Activated T-cell treated with anti-CD3 and anti-CD28 coated beads for 1 hour (primary cell): ENCODE data around the gene UNC13D.
A peak's percentile ranks its signal among the peaks of the same experiment; 100 is the strongest.
"Not testable (repeated sequence)": the region's sequence is repeated elsewhere in the genome, so short reads cannot be mapped to it uniquely, and the experiment has no call there.

ENCODE experiments used
- DNase-seq: peaks from one replicate; pipeline ENCODE4 v3.0.0-alpha.2; 2020; ENCODE audit warnings: low read depth

Gene UNC13D

DNA sequence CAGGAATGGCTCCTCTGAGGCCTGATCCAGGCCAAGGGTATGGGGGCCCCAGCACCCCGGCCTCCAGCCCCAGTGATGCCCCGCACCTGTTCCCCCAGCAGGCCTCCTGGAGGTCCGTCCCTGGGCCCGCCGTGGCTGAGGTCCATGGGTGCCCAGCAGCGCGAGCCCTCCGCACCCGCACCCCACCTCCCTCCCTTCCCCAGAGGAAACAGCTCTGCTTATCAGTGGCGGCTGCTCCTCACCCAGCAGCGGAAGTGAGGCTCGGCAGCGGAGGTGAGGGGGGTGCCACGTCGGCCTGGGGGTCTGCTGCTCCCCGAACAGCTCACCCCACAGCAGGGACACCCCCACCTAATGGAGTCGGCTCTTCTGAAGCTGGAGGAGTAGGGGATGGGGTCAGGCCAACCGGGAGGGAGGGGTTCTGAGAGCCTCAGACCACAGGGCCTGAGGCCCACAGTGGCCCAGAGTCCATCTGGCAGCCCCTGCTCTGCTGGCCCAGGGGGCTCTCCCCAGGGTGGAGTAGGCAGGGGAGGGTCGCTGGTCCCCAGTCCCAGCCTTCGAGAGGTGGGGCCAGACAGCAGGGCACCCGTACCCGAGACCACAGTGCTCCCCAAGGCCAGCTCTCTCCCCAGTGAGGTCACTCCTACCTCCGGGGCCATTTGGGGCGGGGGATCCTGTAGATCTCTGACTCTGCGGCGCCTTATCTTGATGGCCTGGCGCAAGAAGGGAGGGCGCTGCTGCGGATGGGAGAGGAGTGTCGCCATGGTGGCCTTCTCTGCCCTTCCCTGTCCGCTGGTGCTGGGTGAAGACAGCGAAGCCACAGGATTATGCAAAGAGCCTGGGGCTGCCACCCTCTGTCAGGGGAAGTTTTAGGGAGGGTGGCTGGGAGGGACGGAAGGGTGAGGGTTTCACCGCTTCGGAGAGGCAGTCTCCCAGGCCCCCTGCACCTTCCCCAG is at the start of gene UNC13D:
TSS of gene UNC13D (minus strand) at position 828 of the 953 bp plus-strand sequence. CDS start at position 761, 67 bp downstream.
- peak; percentile 54 for DNase-seq

DNA sequence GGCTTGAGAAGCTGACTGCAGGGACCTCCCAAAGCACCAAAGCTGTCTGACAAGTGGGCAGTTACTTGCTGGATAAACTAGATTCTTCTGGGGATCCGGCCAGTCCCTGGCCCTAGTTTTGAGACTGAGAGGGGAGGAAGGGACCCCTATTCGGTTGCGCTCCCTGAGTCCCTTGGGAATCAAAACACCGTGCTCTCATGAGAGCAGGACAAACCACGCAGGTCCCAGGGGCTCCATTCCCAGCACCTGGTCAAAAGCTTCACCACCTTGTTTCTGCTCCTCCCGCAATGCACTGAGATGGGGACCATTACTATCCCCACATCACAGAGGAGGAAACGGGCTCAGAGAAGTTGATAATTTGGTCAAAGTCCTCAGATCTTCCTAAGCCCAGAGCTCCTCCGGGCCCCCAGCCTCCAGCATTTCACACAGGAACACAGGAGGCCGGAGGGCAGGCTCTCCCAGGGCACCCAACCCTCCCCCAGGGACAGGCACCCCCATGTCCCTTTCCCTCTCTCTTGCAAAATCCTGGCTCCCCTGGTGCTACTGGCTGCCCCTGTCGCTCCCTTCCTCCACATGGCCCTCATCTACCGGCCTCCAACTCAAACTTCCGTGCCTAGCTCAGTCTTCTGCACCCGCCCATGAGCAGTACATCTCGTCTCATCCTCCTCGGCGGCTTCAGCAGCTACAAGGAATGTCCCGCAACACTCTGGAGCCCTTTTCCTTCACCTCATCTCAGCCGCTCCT is 49.3 kb upstream of the UNC13D start:
- DNase-seq, result no peak

DNA sequence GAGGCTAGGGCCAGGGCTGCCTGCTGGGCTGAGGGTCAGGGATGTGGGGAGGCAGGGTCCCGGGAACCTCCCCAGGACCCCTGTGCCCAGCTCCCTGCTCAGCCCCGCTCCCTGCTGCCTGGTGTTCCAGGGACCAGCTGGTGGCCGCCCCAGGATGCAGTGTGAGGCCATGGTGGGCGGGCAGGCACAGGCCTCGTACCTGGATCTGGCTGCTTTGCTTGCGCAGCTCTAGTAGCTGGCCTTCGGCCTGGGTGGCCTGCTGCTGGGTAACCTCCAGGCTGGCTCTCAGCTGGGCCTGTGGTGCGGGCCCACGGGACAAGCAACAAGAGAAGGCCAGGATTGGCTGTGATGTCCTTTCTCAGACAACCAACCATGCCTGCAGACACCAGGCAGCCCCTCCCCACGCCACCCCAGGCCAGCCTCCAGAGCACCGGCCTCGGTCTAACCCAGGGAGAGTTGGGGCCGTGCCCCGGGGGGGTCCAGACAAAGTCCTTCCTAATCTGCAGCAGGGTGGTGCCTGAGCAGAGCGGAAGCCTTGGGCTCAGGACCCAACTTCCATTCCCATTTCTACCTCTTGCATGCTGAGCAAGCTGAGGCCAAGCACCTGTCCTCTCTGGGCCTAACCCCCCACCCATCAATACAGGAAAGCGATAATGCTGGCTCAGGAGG is 48.5 kb upstream of the UNC13D start:
- DNase-seq, result no peak

DNA sequence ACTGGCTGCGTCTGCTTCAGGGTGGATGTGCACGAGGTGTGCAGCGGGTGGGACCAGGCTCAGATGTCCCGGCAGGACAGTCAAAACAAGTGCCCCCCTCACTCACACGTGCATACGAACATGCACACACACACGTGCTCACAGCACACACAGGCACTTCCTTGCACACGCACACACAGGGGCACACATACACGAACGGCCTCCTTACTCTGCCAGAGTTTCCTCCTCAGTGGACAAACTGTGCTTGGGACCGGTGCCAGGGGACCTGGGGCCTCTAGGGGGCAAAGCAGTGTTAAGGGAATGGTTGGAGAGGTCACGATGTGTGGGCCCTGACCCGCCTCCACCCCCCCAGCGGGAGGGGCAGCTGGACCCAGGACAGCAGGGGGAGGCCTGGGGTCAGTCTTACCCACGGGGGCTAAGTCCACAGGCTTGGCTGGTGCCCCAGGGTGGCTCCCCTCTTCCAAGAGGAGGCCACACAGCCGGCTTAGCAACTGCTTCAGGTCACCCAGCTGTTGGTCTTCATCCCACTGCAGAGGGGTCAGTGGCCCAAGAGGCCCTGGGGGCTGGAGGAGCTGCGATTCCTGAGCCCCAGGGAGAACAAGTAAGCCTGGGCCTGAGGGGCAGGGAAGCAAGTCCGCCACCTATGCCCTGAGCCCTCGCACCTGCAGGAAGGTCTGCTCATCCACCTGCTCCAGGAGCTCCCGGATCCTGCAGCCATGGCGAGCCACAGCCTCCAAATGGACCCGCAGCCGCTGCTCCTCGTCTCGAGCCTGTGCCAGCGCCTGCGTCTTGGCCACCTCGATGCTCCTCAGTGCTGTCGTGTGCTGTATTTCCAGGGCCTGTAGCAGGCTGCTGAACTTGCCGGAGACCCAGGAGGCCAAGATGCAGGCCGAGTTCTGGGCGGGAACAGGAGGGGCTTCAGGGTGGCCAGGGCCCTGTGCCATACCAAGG is 47.7 kb upstream of the UNC13D start:
- DNase-seq, result no peak

DNA sequence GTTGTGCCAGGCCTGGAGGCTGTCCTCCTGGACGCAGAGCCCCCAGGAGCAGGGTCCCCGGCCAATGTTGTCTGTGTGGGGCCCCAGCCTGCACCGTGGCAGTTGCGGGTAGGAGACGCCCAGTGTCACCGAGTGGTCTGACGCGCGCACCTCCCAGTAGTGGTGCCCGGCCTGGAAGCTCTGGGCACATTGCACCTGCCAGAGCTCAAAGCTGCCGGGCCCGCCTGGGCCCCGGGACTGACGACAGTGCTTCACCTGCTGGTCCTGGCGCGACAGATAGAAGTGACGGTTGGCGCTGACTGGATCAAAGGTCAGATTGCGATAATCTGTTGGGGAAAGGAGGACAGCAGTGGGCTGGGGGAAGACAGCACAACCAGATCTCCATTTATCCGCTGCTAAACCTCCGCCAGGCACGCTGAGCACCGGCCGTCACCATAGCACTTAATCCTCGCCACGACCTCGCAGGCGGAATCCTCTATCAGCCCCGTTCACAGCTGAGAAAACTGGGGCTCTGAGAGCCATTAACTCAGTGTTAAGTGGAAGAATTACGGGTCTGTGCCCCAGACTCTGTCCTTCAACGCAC is 46.9 kb upstream of the UNC13D start:
- DNase-seq, result no peak

DNA sequence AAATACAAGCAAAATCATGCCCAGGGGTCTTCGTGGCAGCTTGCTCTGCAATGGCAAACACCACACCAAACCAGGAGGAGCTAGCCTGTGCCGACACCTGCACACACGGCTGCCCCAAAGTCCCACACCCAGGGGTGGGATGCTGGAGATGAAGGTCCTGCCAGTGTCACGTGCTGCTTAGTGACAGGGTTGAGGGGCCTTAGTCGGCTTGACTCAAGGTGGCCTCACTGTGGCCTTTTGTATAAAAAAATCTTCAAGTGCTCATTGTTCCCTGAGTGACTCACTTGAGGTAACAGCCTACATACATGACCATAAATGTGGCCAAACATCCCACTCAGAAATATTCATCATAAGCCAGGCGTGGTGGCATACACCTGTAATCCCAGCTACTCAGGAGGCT is 45.2 kb upstream of the UNC13D start:
- no peak for DNase-seq

DNA sequence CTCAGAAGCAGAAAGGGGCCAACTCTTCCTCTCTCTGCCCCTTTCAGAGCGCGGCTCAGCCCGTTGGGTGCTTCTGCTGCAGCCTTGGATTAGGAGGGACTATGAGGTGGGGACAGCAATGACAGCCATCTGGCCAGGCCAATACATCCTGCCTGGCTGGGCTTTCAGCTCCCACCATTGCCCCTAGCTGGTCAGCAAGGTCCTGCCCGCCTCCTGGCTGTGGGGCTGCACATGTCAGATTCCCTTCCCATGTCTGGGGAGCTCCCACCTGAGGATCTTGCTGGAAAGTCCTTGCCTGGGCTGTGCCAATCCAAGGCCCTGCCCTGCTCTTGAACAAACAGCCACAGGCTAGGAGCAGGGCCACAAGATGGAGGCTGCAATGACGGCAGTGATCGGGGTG is 44.3 kb upstream of the UNC13D start:
- no peak for DNase-seq

DNA sequence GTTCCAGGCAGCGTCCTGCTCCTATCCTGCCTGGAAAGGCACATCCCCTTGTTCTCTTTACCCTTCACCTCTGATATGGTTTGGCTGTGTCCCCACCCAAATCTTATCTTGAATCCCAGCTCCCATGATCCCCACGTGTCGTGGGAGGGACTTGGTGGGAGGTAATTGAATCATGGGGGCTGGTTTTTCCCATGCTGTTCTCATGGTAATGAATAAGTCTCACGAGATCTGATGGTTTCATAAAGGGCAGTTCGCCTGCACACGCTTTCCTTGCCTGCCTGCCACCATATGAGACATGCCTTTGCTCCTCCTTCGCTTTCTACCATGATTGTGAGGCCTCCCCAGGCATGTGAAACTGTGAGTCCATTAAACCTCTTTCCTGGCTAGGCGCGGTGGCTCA is 41.7 kb upstream of the UNC13D start:
- DNase-seq, result not testable (repeated sequence)

DNA sequence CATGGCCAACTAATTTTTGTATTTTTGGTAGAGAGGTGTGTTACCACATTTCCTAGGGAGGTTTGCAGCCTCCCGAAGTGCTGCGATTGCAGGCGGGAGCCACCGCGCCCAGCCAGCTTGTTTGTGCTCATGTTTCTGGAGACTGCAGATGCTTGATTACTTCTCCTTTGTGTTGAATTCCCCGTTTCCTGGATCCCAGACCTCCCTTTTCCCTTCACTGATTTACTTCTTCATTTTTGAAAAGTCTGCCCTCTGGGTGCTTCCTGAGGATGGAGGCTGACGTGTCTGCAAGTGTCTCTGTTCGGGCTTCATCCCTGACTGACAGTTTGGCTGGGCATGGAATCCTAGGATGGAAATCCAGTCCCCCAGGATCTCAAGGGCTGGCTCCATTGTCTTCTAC is 41.2 kb upstream of the UNC13D start:
- no peak for DNase-seq

DNA sequence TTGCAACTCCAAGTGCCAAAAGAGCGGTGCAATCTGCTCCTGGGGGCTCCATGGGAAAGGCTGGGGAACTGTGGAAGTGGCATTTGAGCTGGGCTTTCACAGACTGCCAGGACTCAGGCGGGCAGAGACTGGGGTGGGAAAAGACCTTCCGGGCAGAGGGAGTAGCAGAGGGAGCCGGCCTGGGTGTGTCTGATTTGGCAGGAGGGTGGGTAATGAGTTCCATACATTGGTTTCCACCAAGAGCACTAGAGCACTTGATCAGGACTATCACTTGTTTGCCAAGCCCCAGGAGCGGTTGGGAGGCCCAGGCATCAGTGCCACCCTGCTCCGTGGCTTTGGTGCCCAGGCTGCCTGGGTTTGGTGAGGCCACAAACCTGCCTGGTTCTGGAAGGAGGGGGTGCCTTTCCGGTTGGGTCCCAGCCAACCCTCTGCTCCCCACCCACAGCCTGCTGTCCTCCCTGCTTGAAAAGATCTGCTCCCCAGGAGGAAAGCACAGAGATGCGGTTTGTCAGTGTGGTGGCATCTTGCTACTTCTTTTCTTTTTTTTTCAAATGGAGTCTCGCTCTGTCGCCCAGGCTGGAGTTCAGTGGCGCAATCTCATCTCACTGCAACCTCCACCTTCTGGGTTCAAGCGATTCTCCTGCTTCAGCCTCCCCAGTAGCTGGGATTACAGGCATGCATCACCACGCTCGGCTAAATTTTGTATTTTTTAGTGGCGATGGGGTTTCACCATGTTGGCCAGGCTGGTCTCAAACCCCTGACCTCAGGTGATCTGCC is 37.7 kb upstream of the UNC13D start:
- DNase-seq, result no peak

DNA sequence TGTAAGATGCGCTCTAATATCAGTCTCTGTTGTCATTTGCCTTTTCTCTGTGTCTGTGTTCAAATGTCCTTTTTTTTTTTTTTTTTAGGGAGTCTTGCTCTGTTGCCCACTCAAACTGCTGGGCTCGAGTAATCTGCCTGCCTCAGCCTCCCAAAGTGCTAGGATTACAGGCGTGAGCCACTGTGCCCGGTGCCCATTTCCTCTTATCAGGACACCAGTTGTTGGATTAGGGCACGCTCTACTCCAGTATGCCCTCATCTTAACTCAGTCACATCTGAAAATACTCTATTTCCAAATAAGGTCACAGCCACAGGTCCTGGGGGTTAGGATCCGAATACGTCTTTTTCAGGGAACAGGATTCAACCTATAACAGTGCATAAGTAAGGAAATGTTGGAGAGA is 36.1 kb upstream of the UNC13D start:
- no peak for DNase-seq

DNA sequence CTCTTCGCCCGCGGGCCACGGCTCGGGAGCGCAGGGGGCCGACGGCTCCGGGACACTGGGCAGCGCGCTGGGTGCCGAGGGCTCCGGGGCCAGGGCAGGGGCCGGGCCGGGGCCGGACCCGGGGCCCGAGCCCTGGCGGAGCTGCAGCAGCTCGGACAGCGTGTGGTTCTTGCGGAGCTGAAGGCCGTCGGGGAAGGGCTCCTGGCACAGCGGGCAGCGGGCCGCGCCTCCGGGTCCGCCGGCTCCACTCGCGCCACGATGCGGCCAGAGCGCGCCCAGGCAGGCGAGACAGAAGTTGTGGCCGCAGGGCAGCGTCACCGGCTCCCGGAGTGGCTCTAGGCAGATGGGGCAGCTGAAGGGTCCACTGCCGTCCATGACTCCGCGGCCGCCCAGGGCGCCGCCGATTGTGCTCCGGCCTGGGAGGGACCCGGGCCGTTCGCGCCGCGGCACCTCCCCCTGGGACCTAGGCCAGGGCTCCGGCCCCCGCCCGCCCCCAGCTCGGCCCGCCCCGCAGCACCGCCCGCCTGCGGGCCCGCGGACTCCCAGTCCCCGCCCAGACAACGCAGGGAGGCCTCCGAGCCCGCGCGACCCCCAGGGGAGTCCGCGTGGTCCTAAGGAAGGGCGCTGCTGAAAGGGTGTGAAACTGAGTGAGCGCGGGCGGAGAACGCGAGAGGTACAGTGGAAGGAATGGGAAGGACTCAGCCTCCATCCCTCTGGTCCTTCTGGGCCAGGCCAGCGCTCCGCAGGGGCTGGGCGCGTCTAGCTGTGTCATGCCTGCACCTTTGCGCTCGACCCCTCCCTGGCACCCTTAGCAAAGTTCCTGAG is 34.2 kb upstream of the UNC13D start, which contains the start of gene TRIM47:
TSS of gene TRIM47 (minus strand) at position 408 of the 825 bp plus-strand sequence. CDS start at position 375, 33 bp downstream.
- DNase-seq, result no peak

DNA sequence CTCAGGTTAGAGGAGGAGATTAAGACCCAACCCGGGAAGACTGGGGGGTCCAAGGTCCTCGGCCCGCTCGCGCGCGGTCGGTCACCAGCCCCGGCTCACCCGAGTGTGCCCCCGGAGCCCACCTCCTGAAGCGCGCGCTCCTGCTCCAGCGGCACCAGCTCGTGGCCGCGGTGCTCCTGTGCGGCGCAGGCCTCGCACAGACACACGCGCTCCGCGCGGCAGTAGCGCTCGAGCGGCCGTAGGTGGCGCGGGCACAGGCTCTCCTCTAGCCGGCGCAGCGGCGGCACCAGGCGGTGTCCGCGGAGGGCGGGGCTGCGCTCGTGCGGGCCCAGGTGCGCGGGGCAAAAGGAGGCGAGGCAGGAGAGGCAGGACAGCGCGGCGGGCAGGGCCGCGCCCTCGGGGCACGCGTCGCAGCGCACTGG is 33.6 kb upstream of the UNC13D start:
- DNase-seq, result peak; percentile 60

DNA sequence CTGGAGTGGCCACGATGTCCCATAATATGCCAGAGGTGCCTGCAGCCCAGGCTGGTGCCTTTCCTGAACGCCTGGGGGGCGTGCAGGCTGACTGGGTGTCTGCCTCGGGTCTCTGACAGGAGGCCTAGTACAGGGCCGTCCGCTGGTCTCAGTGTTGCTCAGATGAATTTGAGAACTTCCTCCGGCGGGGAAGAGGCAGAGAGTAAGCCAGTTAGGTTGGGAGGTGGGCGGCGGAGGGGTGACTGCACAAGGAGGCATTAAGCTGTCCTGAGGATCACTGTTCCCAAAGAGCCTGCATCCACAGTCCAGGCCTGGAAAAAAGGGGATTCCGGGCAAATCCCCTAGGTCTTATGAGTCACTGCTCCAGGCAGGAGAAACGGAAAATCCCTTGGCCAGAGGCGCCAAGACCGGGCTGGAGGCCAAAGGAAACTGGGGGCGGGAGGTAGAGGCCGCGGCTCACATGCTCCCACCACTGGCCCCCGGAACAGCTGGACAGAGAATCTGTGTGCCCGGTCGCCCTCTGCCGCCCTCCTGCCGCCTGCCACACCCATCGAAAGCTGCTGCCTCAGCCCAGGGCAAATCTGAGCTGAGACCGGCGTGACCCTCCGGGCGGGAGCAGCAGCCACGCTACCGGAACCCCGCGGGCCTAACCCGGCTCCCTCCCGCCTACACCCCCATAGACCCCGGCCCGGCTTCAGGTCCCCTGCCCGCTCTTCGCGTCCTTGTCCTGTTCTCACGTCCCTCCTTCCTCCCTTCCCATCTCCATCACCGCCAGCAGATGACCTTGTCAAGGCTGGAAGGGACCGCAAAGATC is 32.9 kb upstream of the UNC13D start:
- DNase-seq, result no peak

DNA sequence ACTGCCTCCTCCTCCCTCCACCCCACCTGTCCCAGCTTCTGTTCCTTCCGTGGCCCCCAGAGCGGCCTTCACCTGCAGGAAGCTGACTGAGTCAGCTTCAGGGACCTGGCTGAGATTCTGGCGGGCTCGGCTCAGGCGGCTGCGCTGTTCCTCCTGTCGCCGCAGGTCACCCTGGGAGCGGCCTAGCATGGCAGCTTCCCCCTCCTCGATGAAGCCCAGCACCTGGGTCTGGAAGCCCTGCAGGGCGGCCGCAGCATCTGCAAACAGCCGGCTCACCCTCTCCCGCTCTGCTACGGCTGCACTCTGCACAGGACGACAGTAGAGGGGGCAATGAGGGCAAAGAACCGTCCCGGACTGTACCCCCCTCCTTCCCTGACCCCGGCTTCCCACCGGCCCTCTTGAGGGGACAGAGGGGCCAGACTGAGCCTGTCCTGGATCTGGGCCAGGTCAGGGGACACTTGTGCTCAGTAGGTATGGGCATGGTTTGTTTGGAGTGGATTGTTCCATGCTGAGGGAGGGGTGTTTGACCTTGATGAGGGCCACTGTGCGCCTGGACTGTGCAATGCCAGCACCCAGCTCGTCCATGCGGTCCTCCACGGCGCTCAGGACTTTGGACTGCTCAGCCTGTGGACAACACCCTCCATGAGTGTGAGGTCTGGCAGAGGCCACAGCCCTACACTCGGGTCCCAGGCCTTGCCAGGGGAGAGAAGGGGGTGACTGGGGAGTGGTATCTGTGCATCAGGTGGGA is 32.2 kb upstream of the UNC13D start:
- peak; percentile 63 for DNase-seq

DNA sequence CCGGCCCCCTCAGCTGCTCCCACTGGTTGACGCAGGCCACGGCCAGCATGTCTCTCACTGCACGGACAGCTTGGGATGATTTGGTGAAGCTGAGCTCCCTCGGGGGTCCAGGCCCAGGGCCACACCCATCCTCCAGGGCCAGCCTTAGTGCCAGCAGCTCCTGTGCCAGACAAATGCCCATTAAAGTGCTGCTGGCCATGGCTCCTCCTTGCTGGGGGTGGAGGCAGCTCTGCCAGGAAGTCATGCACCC is 31.7 kb upstream of the UNC13D start:
- DNase-seq, result no peak

DNA sequence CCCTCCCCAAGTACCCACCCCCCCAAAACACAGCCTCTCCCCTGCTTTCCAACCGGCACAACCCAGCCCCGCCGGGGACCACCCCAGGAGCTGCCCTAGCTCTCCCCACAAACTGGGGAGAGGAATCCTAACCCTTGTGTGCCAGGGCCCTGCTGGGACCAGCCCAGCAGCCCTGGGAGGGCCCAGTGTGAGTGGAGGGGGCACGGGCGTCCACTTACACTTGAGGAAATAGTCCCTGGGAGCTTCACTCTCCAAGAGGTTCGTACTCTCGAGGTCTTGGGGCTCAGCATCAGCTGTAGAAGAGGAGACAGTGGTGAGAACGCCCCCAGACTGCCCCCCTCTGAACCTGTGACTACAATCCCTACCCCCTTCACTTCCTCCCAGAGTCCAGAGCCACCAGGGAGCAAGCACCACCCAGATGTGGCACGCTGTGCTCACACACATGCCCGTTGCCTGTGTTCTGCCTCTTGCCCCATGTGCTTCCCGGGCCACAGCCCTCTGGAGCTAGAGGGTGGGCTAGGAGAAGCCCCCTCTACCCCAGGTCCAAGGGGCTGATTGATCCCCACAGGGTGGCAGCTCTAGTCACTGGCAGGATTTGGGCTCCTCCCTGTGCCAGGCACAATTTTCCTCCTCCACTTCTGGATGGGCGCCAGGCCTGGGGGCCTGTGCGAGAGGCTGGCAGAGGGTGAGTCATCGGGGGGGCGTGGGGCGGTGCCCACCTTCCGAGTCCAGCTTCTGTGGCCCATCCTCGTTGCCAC is 31.2 kb upstream of the UNC13D start:
- DNase-seq, result no peak
